ENCODE results near the gene IGFL1. TPM values are rescaled to one million over a fixed set of nuclear protein-coding genes. Genes with fewer than 3 reads are reported as not detected.
"Not testable (repeated sequence)": the region's sequence is repeated elsewhere in the genome, so short reads cannot be mapped to it uniquely, and the experiment has no call there.

Gene IGFL1
- total RNA-seq, 4 donors from 2014 or later, result not detected

DNA sequence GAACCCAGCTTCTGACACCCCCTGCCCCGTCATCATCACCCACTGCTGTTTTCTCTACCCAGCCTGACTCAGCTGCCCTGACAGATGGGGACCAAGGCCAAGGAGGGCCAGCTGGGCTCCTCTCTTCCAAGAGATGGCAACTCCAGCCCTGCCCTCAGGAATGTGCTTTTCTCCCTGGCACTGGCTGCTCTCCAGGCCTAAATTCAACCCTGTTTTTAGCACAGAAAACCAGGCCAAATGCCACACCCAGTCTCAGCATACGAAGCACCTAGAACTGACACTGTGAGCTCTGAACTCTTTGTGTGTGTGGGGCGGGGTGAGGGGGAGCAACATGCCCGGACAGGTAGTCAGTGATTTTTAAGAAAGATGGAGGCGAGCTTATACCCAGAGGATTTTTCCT lies 23.4 kb upstream of the IGFL1 start:
- peaks cover under 1 to 5% of the 10 kb centered on the region in 2 donors for H3K4me1 ChIP-seq
- no peak for TF ChIP-seq POLR2A (IDR thresholded peaks at IDR 0.05)
- TF ChIP-seq, protein P1, sequence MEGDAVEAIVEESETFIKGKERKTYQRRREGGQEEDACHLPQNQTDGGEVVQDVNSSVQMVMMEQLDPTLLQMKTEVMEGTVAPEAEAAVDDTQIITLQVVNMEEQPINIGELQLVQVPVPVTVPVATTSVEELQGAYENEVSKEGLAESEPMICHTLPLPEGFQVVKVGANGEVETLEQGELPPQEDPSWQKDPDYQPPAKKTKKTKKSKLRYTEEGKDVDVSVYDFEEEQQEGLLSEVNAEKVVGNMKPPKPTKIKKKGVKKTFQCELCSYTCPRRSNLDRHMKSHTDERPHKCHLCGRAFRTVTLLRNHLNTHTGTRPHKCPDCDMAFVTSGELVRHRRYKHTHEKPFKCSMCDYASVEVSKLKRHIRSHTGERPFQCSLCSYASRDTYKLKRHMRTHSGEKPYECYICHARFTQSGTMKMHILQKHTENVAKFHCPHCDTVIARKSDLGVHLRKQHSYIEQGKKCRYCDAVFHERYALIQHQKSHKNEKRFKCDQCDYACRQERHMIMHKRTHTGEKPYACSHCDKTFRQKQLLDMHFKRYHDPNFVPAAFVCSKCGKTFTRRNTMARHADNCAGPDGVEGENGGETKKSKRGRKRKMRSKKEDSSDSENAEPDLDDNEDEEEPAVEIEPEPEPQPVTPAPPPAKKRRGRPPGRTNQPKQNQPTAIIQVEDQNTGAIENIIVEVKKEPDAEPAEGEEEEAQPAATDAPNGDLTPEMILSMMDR (IDR thresholded peaks at IDR 0.05), result no peak
- WGBS, 2 donors, result 66 to 75% methylated on average over 5 of the region's 5 CpGs
- H3K27me3 ChIP-seq, result no peaks in the 10 kb centered on the region
- intact Hi-C loops (cut with DNase I), result no loop called here
- no peak for DNase-seq
- no peak overlapping the region for H3K27ac ChIP-seq
- no peaks in the 10 kb centered on the region for H3K9me3 ChIP-seq
- no peaks in the 10 kb centered on the region for H3K36me3 ChIP-seq
- H3K4me3 ChIP-seq (replicated peaks in 1 of 3), result no peak overlapping the region

DNA sequence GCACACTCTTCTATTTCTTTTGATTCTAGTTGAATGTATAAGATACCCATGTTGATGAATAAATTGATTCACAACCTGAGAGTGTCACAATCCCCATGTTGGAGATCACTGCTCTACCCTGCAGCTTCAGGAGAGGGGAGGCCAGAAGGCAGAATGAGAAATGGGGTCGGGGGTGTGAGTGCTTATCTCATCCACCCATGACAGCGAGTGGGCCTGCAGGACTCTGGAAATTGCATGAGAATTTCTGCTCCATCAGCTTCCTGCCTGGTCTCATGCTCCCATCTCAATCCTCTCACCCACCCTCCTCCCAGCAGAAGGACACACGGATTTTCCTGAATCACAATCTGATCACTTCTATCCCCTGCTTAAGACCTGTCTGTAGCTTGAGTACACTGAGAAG lies 22.9 kb upstream of the IGFL1 start:
- Histone ChIP-seq H3K9me3 (no peaks in the 10 kb centered on the region), H3K27ac (no peak overlapping the region), H3K27me3 (no peaks in the 10 kb centered on the region), H3K4me3 (replicated peaks in 1 of 3) (no peak overlapping the region), H3K36me3 (no peaks in the 10 kb centered on the region), H3K4me1 (peaks cover 5 to 10% of the 10 kb centered on the region in 2 donors)
- DNase-seq, result no peak
- TF ChIP-seq, protein P1 (IDR thresholded peaks at IDR 0.05), result no peak
- TF ChIP-seq POLR2A (IDR thresholded peaks at IDR 0.05), result no peak
- intact Hi-C loops (cut with DNase I), result no loop called here
- WGBS, 2 donors, result 73 to 88% methylated on average over 3 of the region's 3 CpGs

DNA sequence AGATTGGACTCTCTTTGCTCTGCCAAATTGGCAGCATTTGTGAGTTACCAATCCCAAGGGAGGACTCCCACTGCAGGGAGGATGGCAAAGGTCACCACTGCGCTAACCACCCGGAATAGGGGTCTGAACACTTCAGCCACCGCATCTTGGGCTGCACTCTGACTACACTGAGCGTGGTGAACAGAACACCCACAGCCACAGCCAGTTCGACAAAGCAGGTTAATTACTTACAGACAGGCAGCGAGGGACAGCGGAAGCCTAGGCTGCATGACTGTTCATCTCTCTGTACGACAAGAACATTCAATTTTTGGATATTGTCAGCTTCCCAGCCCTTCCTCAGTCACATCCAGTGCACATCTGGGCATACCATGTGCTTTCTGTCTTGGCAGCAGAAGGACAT lies 21.7 kb upstream of the IGFL1 start:
- H3K36me3 ChIP-seq; H3K27me3 ChIP-seq; H3K27ac ChIP-seq; DNase-seq; H3K4me3 ChIP-seq (replicated peaks in 1 of 3); intact Hi-C loops (cut with DNase I); H3K9me3 ChIP-seq: not testable (repeated sequence)
- 80 to 90% methylated on average over 6 to 8 of the region's 8 CpGs for WGBS, 2 donors
- H3K4me1 ChIP-seq, result peaks cover 6 to 13% of the 10 kb centered on the region in 2 donors

DNA sequence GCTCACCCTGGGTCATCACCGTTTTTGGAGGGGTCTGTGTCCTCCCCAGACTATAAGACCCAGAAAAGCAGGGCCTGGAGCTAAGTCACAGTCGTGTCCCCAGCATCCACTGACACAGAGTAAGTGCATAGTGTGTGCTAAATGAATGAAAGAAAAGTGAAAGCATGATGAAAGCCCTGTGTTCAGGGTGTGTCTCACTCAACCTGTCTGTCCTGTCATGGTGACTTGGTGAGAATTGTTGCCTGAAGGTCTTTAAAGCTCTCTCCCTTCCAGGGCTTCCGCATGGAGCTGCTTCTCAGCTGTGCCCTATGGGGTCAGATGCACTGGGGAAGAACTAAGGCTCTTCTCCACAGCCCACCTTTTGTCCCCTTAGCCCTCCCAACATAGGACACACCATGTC lies 20.5 kb upstream of the IGFL1 start:
- Histone ChIP-seq H3K27me3 (no peaks in the 10 kb centered on the region), H3K9me3 (no peaks in the 10 kb centered on the region), H3K36me3 (no peaks in the 10 kb centered on the region), H3K4me3 (replicated peaks in 1 of 3) (no peak overlapping the region), H3K27ac (no peak overlapping the region), H3K4me1 (peaks cover 6 to 13% of the 10 kb centered on the region in 2 donors)
- intact Hi-C loops (cut with DNase I), result no loop called here
- WGBS, 2 donors, result 62 to 72% methylated on average over 3 of the region's 3 CpGs
- TF ChIP-seq, protein P1 (IDR thresholded peaks at IDR 0.05), result no peak
- TF ChIP-seq POLR2A (IDR thresholded peaks at IDR 0.05), result no peak
- no peak for DNase-seq

DNA sequence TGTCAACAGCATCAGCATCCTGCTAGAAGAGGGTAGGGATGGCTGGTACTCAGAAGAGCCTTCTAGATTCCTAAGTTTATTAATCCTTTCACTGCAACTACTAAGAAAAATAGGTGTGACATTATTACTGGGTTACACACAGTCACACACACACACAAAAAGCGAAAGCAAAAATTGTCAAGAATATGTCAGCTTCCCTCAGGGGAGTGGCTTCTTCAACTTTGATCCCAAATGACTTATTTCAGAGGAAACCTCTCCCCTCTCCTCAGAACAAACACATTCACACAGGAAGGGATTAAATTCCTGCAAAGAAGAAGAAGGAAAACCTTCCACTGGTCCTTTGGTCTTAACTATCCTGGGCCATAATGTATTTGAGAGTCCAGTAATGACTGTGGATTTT lies 20.1 kb upstream of the IGFL1 start:
- TF ChIP-seq POLR2A (IDR thresholded peaks at IDR 0.05), result no peak
- TF ChIP-seq, protein P1 (IDR thresholded peaks at IDR 0.05), result no peak
- Histone ChIP-seq H3K36me3 (no peaks in the 10 kb centered on the region), H3K27ac (no peak overlapping the region), H3K27me3 (no peaks in the 10 kb centered on the region), H3K4me1 (peaks cover 6 to 13% of the 10 kb centered on the region in 2 donors), H3K4me3 (replicated peaks in 1 of 3) (no peak overlapping the region), H3K9me3 (no peaks in the 10 kb centered on the region)
- intact Hi-C loops (cut with DNase I), result no loop called here
- no peak for DNase-seq
- WGBS, 2 donors, result 86 to 91% methylated on average over 1 of the region's 1 CpG

DNA sequence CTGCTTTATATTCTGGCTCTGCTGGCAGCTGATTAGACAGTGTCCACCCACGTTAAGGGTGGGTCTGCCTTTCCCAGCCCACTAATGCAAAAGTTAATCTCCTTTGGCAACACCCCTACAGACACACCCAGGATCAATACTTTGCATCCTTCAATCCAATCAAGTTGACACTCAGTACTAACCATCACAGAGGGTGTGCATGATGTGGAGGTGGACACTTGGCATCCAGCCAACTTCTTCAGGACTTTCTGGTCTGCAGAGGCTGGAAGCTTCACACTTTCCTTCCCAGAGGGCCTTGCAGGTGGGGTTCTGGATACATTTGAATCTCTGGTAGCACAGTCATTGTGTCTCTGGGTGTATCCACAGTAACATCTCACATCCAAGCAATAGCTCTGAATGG lies 18.9 kb upstream of the IGFL1 start:
- TF ChIP-seq, protein P1 (IDR thresholded peaks at IDR 0.05), result no peak
- no peak for TF ChIP-seq POLR2A (IDR thresholded peaks at IDR 0.05)
- peaks cover 6 to 13% of the 10 kb centered on the region in 2 donors for H3K4me1 ChIP-seq
- no peak overlapping the region for H3K4me3 ChIP-seq (replicated peaks in 1 of 3)
- no peaks in the 10 kb centered on the region for H3K36me3 ChIP-seq
- 67 to 84% methylated on average over 1 of the region's 1 CpG for WGBS, 2 donors
- no peak for DNase-seq
- intact Hi-C loops (cut with DNase I), result no loop called here
- H3K27me3 ChIP-seq, result no peaks in the 10 kb centered on the region
- H3K27ac ChIP-seq, result no peak overlapping the region
- no peaks in the 10 kb centered on the region for H3K9me3 ChIP-seq
